Jurkat, Clone E6-1 (cell line): ENCODE results near the gene DAPK2.

Experiments
- DNase-seq: peaks from one replicate; pipeline ENCODE4 v3.0.0-alpha.2; 2011; ENCODE audit warnings: low read depth, low spot score
- H3K4me3 ChIP-seq: 2 replicates; pipeline ENCODE4 v1.5.1; 2011; ENCODE audit warnings: mild to moderate bottlenecking, low read length, control low read depth, moderate library complexity

Gene DAPK2

GRCh38 chr15:64004056-64004455 lies 42.2 kb downstream of the DAPK2 start:
- H3K4me3 ChIP-seq, result no peak overlapping the region
- DNase-seq, result no peak

GRCh38 chr15:64003182-64003581 lies 43.1 kb downstream of the DAPK2 start:
- no peak for DNase-seq
- no peak overlapping the region for H3K4me3 ChIP-seq

GRCh38 chr15:64001148-64001547 lies 45.1 kb downstream of the DAPK2 start:
- no peak overlapping the region for H3K4me3 ChIP-seq
- DNase-seq, result no peak

GRCh38 chr15:64000183-64000951 lies 45.9 kb downstream of the DAPK2 start:
- no peak for DNase-seq

GRCh38 chr15:63999177-63999576 lies 47.1 kb downstream of the DAPK2 start:
- H3K4me3 ChIP-seq, result no peak overlapping the region
- no peak for DNase-seq

More at GRCh38 chr15:64000183-64000951, 45.9 kb downstream of the DAPK2 start:
- H3K4me3 ChIP-seq, result no peak overlapping the region

- no peak overlapping the region for H3K4me3 ChIP-seq
These were observed 47.8 kb downstream of the DAPK2 start for GRCh38 chr15:63998489-63998888.

GRCh38 chr15:63997715-63998442 lies 48.4 kb downstream of the DAPK2 start:
- H3K4me3 ChIP-seq, result no peak overlapping the region
- no peak for DNase-seq

More at GRCh38 chr15:63998489-63998888, 47.8 kb downstream of the DAPK2 start:
- DNase-seq, result no peak

- no peak overlapping the region for H3K4me3 ChIP-seq
- no peak for DNase-seq
These were observed 49.4 kb downstream of the DAPK2 start for GRCh38 chr15:63996794-63997357.

- no peak overlapping the region for H3K4me3 ChIP-seq
- DNase-seq, result no peak
These were observed 50.5 kb downstream of the DAPK2 start for GRCh38 chr15:63995789-63996188.

- no peak for DNase-seq
- H3K4me3 ChIP-seq, result no peak overlapping the region
These were observed 52.1 kb downstream of the DAPK2 start for GRCh38 chr15:63994073-63994600.

- no peak overlapping the region for H3K4me3 ChIP-seq
- DNase-seq, result no peak
These were observed 54.0 kb downstream of the DAPK2 start for GRCh38 chr15:63992300-63992699.

- no peak overlapping the region for H3K4me3 ChIP-seq
- DNase-seq, result no peak
These were observed 54.6 kb downstream of the DAPK2 start for GRCh38 chr15:63991706-63992105.

GRCh38 chr15:63990454-63990853 lies 55.8 kb downstream of the DAPK2 start:
- no peak for DNase-seq
- H3K4me3 ChIP-seq, result no peak overlapping the region

- no peak overlapping the region for H3K4me3 ChIP-seq
- no peak for DNase-seq
These were observed 58.4 kb downstream of the DAPK2 start for GRCh38 chr15:63987796-63988378.

GRCh38 chr15:63986751-63987341 lies 59.4 kb downstream of the DAPK2 start:
- no peak overlapping the region for H3K4me3 ChIP-seq
- no peak for DNase-seq

- no peak for DNase-seq
- no peak overlapping the region for H3K4me3 ChIP-seq
These were observed 60.1 kb downstream of the DAPK2 start for GRCh38 chr15:63986185-63986680.

GRCh38 chr15:63985221-63986184 lies 60.8 kb downstream of the DAPK2 start:
- no peak for DNase-seq
- H3K4me3 ChIP-seq, result no peak overlapping the region

GRCh38 chr15:63984331-63984730 lies 62.0 kb downstream of the DAPK2 start:
- no peak overlapping the region for H3K4me3 ChIP-seq
- DNase-seq, result no peak
